ENCODE data around the gene COA8.
A peak's percentile ranks its signal among the peaks of the same experiment; 100 is the strongest.

Gene COA8

GRCh38 chr14:103624860-103625259, 62.1 kb downstream of the COA8 start:
- DNase-seq (ENCODE audit: low read depth in 2 of 2): no peak

DNA sequence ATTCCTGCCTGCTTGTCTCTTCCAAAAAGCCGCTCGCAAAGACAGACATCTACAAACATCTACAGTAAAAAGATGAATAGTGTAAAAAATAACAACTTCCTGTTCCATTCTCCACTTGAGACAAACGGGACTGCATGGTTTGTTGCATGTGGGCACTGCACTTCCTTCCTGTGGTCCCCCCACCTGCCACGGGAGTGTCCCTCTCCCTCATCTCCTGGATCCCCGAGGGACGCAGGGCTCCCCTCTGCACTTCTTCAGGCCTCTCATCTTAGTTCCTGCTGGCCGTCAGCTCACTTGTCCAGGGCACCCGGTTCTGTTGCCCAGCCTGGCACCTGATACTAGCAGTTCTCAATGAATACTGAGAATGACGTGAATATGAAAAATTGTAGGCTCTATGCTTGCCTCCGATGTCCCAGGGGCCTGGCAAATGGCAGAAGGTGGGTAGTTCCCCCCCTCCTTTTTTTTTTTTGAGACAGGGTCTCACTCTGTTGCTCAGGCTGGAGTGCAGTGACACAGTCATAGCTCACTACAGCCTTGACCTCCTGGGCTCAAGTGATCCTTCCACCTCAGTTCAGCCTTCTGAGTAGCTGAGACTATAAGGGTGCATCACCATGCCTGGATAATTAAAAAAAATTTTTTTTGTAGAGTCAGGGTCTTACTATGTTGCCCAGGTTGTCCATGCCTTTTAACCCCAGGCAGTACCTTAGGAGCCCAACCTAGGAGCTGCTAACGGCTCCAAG, 62.8 kb downstream of the COA8 start:
- no peak for DNase-seq (ENCODE audit: low read depth in 2 of 2)

DNA sequence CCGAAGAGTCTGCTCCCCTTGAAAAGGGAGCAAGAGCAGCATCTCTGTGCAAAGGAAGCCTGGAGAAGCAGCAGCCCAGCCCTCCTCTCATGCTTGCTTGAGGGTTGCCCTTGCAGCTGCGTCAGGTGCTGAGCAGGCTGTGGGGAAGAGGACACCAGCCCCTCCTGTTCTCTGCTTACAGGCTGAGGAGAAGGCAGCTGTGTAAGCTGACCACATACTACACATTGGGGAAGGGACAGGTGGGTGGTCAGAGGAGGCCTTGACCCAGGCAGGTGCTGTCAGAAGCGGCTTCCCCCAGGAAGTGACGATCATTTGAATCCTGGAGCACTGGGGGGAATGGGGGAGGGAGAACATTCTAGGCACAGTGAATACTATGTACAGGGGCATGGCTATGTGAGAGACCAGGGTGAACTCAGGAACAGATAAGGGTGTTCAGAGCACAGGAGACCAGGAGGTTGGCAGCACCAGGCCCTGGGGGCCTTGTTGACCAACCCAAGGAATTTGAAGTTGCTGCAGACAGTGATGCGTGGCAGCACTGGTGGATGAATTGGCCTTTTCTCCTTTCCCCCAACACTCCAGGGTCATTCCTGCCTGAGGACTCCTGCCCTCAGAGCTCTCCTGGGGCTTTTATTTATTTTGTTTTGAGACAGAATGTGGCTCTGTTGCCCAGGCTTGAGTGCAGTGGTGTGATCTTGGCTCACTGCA, 63.5 kb downstream of the COA8 start:
- no peak for DNase-seq (ENCODE audit: low read depth in 2 of 2)

DNA sequence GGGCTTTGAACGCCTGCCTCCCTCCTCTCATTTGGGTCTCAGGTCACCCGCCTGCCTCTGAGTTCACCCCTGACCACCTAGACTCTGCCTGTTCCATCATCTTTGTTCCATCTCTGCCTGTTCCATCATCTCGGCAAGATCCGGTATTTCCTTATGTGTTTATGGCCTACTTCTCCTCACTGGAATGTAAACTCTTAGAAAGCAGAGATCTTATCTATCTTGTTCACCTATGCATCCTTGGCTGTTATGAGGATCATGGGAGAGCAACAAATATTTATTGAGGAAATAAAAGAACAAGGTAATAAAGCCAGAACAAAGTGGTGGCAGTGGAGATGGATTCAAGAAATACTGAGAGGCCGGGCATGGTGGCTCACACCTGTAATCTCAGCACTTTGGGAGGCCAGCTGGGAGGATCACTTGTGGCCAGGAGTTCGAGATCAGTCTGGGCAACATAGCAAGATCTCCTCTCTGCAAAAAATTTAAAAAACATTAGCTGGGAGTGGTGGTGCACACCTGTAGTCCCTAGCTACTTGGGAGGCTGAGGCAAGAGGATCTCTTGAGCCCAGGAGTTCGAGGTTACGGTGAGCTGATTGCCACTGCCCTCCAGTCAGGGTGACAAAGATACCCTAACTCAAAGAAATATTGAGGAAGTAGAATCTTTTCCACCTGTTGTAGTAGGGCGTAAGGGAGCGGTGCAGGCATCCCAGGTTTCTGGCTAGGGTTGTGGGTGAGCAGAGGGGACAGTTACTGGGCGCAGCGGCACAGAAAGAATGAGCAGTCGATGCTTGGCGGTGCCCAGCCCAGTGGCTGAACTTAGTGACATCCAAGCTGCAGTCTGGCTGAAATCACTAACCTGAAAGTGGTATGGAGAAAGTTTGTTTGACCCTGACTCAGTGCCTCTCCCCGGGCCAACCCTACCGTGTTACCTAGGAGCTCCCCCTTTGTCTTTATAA, 64.6 kb downstream of the COA8 start:
- no peak for DNase-seq (ENCODE audit: low read depth in 2 of 2)

- DNase-seq (ENCODE audit: low read depth in 2 of 2): no peak
Measured at GRCh38 chr14:103628221-103628683, 65.5 kb downstream of the COA8 start.

DNA sequence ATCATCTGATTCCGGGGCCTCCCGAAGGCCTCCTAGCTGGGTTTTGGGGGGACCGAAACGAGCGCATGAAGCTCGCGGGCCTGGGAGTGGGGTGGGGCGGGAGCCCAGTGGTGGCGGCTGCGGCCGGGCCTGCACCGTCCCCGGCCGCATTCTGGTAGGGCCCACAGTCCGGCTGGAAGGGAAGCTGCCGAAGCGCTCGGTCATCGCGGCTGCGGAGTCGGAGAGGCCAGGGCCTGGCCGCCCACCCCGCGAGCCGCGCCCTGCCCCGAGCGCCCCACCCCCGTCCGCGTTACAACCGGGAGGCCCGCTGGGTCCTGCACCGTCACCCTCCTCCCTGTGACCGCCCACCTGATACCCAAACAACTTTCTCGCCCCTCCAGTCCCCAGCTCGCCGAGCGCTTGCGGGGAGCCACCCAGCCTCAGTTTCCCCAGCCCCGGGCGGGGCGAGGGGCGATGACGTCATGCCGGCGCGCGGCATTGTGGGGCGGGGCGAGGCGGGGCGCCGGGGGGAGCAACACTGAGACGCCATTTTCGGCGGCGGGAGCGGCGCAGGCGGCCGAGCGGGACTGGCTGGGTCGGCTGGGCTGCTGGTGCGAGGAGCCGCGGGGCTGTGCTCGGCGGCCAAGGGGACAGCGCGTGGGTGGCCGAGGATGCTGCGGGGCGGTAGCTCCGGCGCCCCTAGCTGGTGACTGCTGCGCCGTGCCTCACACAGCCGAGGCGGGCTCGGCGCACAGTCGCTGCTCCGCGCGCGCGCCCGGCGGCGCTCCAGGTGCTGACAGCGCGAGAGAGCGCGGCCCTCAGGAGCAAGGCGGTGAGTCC, 66.1 kb downstream of the COA8 start, which contains the start of gene KLC1:
Gene KLC1 (plus strand): TSS at position 528 of the 819 bp plus-strand sequence. CDS start 25,354 bp downstream, outside the sequence.
- DNase-seq (ENCODE audit: low read depth in 2 of 2): peak; percentile 66 to 67

- DNase-seq (ENCODE audit: low read depth in 2 of 2): no peak
Measured at GRCh38 chr14:103629503-103630121, 66.9 kb downstream of the COA8 start.

- DNase-seq (ENCODE audit: low read depth in 2 of 2): no peak
Measured at GRCh38 chr14:103630364-103631108, 67.8 kb downstream of the COA8 start.

DNA sequence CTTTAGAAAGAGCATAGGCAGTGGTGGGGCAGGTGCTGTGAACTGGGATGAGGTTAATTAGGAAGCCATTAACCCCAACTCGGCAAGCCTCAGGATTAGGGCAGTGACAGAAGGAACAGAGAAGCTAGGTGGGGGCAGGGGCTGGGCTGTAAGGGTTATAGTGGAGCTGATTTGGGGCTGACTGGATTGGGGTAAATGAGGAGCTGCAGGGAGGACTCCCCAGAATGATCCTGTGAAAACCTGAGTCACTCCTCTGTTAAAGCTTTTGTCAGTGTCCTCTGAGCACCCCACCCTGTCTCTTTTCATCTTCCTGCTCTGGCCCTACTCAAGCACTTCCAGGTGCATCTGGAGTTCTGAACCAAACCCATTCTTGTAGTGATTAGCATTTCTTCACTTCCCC, 70.6 kb downstream of the COA8 start:
- DNase-seq (ENCODE audit: low read depth in 2 of 2): no peak

DNA sequence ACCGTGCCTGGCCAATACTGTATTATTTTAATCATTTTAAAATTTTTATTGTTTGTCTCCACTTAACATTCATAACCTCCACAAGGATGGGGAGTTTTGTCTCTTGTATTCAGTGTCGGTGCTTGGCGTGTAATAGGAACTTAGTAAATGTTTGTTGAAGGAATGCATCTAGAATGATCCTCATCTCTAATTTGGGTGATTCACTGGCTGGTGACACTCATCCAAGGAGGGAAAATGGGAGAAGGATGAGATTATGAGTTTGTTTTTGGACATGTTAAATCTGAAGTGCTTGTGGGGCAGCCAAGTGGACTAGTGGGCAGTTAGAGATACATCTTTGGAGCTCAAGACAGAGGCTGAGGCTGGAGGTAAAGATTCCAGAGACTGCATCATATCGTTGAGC, 71.4 kb downstream of the COA8 start:
- no peak for DNase-seq (ENCODE audit: low read depth in 2 of 2)

GRCh38 chr14:103638594-103638993, 75.8 kb downstream of the COA8 start:
- DNase-seq (ENCODE audit: low read depth in 2 of 2): no peak

Measured in activated CD8-positive, alpha-beta memory T cell treated with anti-CD3 and anti-CD28 coated beads for 4 hours (primary cell).